ENCODE measurements around the gene TCP11. TPM values are rescaled to one million over a fixed set of nuclear protein-coding genes. Genes with fewer than 3 reads are reported as not detected.

TCP11 gene
- total and polyA plus RNA-seq, 5 donors from 2014 or later: not detected

DNA sequence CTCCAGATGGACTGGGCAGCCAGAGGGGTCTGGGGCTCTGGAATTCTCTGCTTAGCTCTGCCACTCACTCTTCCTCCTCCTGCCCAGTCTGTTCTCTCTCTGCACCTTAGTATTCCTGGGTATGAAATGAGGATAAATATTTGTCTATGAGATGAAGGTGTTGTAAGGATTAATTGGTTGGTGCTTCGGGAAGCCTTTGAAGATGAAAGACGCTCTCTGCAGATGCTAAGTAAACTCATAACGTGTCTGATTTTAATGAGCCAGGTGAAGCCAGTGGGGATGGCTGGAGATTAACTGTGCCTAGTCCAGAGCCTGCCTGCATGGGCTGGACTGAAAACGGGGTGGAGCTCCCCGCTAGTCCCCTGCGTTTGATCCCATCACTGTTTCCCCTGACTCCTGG, 23.1 kb upstream of the TCP11 start:
- ATAC-seq (ENCODE audit: low read depth in 2 of 2) (no peak), DNase-seq (no peak)
- no peak overlapping the region for H3K4me3 ChIP-seq (ENCODE audit: low read depth, low read length)
- no peak overlapping the region for H3K4me3 Mint-ChIP-seq
- H3K27me3 ChIP-seq (ENCODE audit: control insufficient read depth, insufficient read depth, low read length): peaks cover 1% of the 10 kb centered on the region
- H3K36me3 Mint-ChIP-seq: no peaks in the 10 kb centered on the region
- H3K9me3 Mint-ChIP-seq: peaks cover 0 to 2% (median 0%) of the 10 kb centered on the region in 7 donors
- H3K27me3 Mint-ChIP-seq: peaks cover 28% of the 10 kb centered on the region
- H3K27ac ChIP-seq (ENCODE audit: insufficient read depth, low read length, poor library complexity, severe bottlenecking): no peak overlapping the region
- H3K36me3 ChIP-seq (ENCODE audit: control insufficient read depth, insufficient read depth, low read length): no peaks in the 10 kb centered on the region
- no peaks in the 10 kb centered on the region for H3K9me3 ChIP-seq (ENCODE audit: control insufficient read depth in 2 of 2, low read length in 2 of 2)
- H3K4me1 Mint-ChIP-seq: no peaks in the 10 kb centered on the region
- H3K27ac Mint-ChIP-seq: no peak overlapping the region
- no peaks in the 10 kb centered on the region for H3K4me1 ChIP-seq (ENCODE audit: control insufficient read depth, insufficient read depth, low read length, poor library complexity, severe bottlenecking)

DNA sequence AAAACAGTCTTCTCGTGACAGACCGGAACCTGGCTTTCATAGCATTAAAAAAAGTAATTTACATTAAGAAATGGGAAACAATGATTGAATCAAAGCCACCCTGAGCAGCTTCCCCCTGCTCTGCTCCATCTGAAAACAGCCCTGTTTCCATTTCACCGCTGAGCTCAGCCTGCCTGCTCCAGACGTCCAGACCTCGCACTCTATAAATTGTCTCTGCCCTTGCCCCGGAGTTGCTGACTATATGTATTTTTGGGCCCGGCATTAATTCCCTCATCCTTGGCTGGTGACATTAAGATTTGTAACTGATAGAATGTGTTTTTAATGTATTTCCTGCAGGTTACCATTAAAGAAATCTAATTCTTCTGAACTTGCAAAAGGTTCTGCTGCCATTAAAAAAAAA, 22.7 kb upstream of the TCP11 start:
- Mint-ChIP-seq H3K27ac (no peak overlapping the region), H3K36me3 (no peaks in the 10 kb centered on the region), H3K4me1 (no peaks in the 10 kb centered on the region), H3K9me3 (peaks cover 0 to 1% (median 0%) of the 10 kb centered on the region in 7 donors), H3K27me3 (peaks cover 30% of the 10 kb centered on the region), H3K4me3 (no peak overlapping the region)
- Histone ChIP-seq H3K27me3 (ENCODE audit: control insufficient read depth, insufficient read depth, low read length) (peaks cover 1% of the 10 kb centered on the region), H3K36me3 (ENCODE audit: control insufficient read depth, insufficient read depth, low read length) (no peaks in the 10 kb centered on the region), H3K27ac (ENCODE audit: insufficient read depth, low read length, poor library complexity, severe bottlenecking) (no peak overlapping the region), H3K4me1 (ENCODE audit: control insufficient read depth, insufficient read depth, low read length, poor library complexity, severe bottlenecking) (no peaks in the 10 kb centered on the region), H3K9me3 (ENCODE audit: control insufficient read depth in 2 of 2, low read length in 2 of 2) (no peaks in the 10 kb centered on the region), H3K4me3 (ENCODE audit: low read depth, low read length) (no peak overlapping the region)
- DNase-seq (no peak), ATAC-seq (ENCODE audit: low read depth in 2 of 2) (no peak)

DNA sequence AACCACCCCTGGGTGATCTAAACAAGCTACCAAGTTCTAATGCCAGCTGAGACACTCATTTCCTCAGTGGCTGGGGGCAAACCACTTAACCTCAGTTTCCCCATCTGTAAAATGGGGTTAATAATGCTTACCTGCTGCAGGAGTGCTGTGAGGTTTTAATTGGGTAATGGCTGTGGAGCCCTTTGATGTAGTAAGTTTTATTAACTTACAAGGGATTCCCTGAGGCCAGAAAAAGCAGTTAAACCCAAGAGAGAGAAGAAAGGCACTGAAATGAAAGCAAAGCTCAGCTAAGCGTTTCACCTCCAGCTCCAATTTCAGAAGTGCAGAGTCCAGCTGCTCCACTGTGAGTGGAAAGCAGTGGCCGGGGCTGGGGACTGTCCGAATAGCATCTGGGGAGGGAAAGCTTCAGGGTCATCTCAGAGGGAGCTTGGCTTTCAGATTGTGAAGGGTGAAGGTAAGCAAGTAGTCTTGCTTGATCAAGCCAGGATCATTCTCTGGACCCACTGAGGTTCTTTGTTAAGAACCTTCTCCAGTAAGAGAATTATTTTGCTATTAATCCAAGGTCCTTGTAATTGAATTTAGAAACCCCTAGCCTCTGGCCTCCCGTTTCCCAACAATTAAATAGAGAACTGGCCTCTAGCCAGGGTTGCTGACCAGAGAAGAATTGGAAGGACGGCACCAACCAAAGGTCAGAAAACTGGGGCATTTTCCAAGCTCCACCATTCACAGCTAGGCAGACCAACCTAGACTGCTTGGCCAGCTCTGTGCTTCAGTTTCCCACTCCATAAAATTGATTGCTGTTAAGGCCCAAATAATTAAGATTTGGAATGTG, 20.9 kb upstream of the TCP11 start:
- Mint-ChIP-seq H3K27ac (no peak overlapping the region), H3K27me3 (peaks cover 30% of the 10 kb centered on the region), H3K4me1 (no peaks in the 10 kb centered on the region), H3K36me3 (no peaks in the 10 kb centered on the region), H3K9me3 (peaks cover 0 to 1% (median 0%) of the 10 kb centered on the region in 7 donors), H3K4me3 (no peak overlapping the region)
- no peaks in the 10 kb centered on the region for H3K9me3 ChIP-seq (ENCODE audit: control insufficient read depth in 2 of 2, low read length in 2 of 2)
- no peak overlapping the region for H3K27ac ChIP-seq (ENCODE audit: insufficient read depth, low read length, poor library complexity, severe bottlenecking)
- H3K36me3 ChIP-seq (ENCODE audit: control insufficient read depth, insufficient read depth, low read length): no peaks in the 10 kb centered on the region
- H3K4me1 ChIP-seq (ENCODE audit: control insufficient read depth, insufficient read depth, low read length, poor library complexity, severe bottlenecking): no peaks in the 10 kb centered on the region
- no peak for DNase-seq
- peaks cover 1% of the 10 kb centered on the region for H3K27me3 ChIP-seq (ENCODE audit: control insufficient read depth, insufficient read depth, low read length)
- no peak for ATAC-seq (ENCODE audit: low read depth in 2 of 2)
- H3K4me3 ChIP-seq (ENCODE audit: low read depth, low read length): no peak overlapping the region

DNA sequence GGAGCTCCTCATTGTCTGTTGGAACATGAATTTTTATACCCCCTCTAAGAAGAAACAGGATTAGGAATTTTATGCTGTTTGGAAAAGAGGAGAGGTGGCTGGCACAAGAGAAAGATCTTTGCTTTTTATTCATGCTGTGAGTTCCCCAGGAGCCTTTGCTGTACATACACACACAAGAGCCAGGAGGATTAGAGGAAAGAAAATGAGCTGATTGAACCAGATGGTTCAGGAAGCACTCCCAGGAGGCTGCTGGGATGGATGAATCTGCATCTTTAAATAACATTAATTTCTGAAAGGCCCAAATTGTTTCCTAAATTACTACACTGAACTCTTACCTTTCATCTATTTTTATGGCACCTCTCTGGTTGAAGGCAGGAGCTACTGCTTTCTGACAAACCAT, 20.1 kb upstream of the TCP11 start:
- DNase-seq: no peak
- H3K9me3 Mint-ChIP-seq: peaks cover 0 to 1% (median 0%) of the 10 kb centered on the region in 7 donors
- Histone ChIP-seq H3K4me3 (ENCODE audit: low read depth, low read length) (no peak overlapping the region), H3K4me1 (ENCODE audit: control insufficient read depth, insufficient read depth, low read length, poor library complexity, severe bottlenecking) (no peaks in the 10 kb centered on the region), H3K36me3 (ENCODE audit: control insufficient read depth, insufficient read depth, low read length) (no peaks in the 10 kb centered on the region), H3K27ac (ENCODE audit: insufficient read depth, low read length, poor library complexity, severe bottlenecking) (no peak overlapping the region), H3K9me3 (ENCODE audit: control insufficient read depth in 2 of 2, low read length in 2 of 2) (no peaks in the 10 kb centered on the region), H3K27me3 (ENCODE audit: control insufficient read depth, insufficient read depth, low read length) (peaks cover 1% of the 10 kb centered on the region)
- peaks cover 30% of the 10 kb centered on the region for H3K27me3 Mint-ChIP-seq
- no peaks in the 10 kb centered on the region for H3K36me3 Mint-ChIP-seq
- ATAC-seq (ENCODE audit: low read depth in 2 of 2): no peak
- no peak overlapping the region for H3K4me3 Mint-ChIP-seq
- no peak overlapping the region for H3K27ac Mint-ChIP-seq
- H3K4me1 Mint-ChIP-seq: no peaks in the 10 kb centered on the region

DNA sequence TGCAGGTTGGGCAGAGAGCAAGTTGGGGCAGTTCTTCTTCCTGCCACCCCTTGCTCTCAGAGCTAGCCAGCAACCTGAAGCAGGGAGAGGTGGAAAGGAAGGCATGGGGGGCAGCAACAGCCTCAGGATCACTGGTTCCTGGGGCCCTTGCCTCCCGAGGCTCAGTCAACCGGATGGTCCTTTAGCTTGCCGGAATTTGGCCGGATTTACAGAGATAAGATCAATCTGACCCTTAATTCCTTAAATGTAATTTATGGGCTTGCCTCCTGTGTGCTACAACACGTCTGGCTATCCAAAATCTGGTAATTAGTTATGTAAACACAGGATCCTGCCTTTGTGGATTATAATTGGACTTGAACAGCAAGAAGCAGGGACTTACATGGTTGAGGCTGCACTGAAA, 19.5 kb upstream of the TCP11 start:
- no peaks in the 10 kb centered on the region for H3K9me3 ChIP-seq (ENCODE audit: control insufficient read depth in 2 of 2, low read length in 2 of 2)
- H3K36me3 ChIP-seq (ENCODE audit: control insufficient read depth, insufficient read depth, low read length): no peaks in the 10 kb centered on the region
- Mint-ChIP-seq H3K36me3 (no peaks in the 10 kb centered on the region), H3K4me3 (no peak overlapping the region), H3K9me3 (peaks cover 0 to 1% (median 0%) of the 10 kb centered on the region in 7 donors), H3K4me1 (no peaks in the 10 kb centered on the region), H3K27me3 (peaks cover 30% of the 10 kb centered on the region), H3K27ac (no peak overlapping the region)
- ATAC-seq (ENCODE audit: low read depth in 2 of 2) (no peak), DNase-seq (no peak)
- no peaks in the 10 kb centered on the region for H3K4me1 ChIP-seq (ENCODE audit: control insufficient read depth, insufficient read depth, low read length, poor library complexity, severe bottlenecking)
- H3K4me3 ChIP-seq (ENCODE audit: low read depth, low read length): no peak overlapping the region
- no peak overlapping the region for H3K27ac ChIP-seq (ENCODE audit: insufficient read depth, low read length, poor library complexity, severe bottlenecking)
- H3K27me3 ChIP-seq (ENCODE audit: control insufficient read depth, insufficient read depth, low read length): peaks cover 1% of the 10 kb centered on the region

DNA sequence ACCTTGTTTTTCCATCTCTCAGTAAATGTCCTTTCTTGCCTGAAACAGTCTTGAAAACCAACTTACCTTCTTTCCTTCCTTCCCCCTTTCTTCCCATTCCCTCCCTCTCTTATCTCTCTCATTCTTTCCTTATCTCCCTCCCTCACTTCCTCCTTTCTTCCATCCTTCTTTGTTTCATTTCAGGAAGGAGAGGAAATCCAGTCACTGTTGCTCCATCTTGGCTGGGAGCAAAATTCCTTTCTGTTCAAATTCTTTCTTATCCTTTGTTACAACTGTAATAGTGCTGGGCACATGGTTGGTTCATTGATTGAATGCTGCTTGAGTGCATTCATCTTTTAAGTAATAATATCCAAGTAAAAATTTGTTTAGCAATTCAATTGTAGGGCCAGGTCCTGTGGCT, 17.4 kb upstream of the TCP11 start:
- no peak overlapping the region for H3K4me3 Mint-ChIP-seq
- H3K27ac Mint-ChIP-seq: peak overlapping the region in 1 of 3 donors; percentile 1

DNA sequence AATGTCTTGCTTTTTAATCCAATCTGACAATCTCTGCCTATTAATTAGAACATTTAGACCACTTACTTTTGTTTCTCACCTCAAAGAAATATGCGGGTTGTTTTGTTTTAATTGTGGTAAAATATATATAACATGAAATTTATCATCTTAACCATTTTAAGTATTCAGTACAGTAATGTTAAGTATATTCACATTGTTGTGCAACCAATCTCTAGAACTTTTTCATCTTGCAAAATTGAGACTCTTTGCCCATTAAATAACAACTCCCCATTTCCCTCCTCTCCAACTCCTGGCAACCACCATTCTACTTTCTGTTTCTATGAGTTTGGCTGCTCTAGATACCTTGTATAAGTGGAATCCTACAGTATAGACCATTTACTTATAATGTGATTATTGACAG, 13.8 kb upstream of the TCP11 start:
- no peak overlapping the region for H3K27ac ChIP-seq (ENCODE audit: insufficient read depth, low read length, poor library complexity, severe bottlenecking)
- DNase-seq (no peak), ATAC-seq (ENCODE audit: low read depth in 2 of 2) (no peak)
- H3K9me3 Mint-ChIP-seq: no peaks in the 10 kb centered on the region
- H3K27me3 ChIP-seq (ENCODE audit: control insufficient read depth, insufficient read depth, low read length): no peaks in the 10 kb centered on the region
- H3K4me1 ChIP-seq (ENCODE audit: control insufficient read depth, insufficient read depth, low read length, poor library complexity, severe bottlenecking): no peaks in the 10 kb centered on the region
- no peak overlapping the region for H3K4me3 Mint-ChIP-seq
- H3K9me3 ChIP-seq (ENCODE audit: control insufficient read depth in 2 of 2, low read length in 2 of 2): no peaks in the 10 kb centered on the region
- H3K27ac Mint-ChIP-seq: no peak overlapping the region
- no peaks in the 10 kb centered on the region for H3K36me3 ChIP-seq (ENCODE audit: control insufficient read depth, insufficient read depth, low read length)
- H3K27me3 Mint-ChIP-seq: peaks cover 6% of the 10 kb centered on the region
- H3K4me1 Mint-ChIP-seq: peaks cover 0 to 5% (median 0%) of the 10 kb centered on the region in 4 donors
- H3K36me3 Mint-ChIP-seq: no peaks in the 10 kb centered on the region
- H3K4me3 ChIP-seq (ENCODE audit: low read depth, low read length): no peak overlapping the region

More for the DNA sequence above, 17.4 kb upstream of the TCP11 start:
- H3K27me3 ChIP-seq (ENCODE audit: control insufficient read depth, insufficient read depth, low read length): peaks cover 1% of the 10 kb centered on the region
- Mint-ChIP-seq H3K4me1 (peaks cover 0 to 5% (median 0%) of the 10 kb centered on the region in 4 donors), H3K9me3 (peaks cover 0 to 1% (median 0%) of the 10 kb centered on the region in 7 donors), H3K27me3 (peaks cover 19% of the 10 kb centered on the region), H3K36me3 (no peaks in the 10 kb centered on the region)
- H3K27ac ChIP-seq (ENCODE audit: insufficient read depth, low read length, poor library complexity, severe bottlenecking): no peak overlapping the region
- no peaks in the 10 kb centered on the region for H3K4me1 ChIP-seq (ENCODE audit: control insufficient read depth, insufficient read depth, low read length, poor library complexity, severe bottlenecking)
- H3K36me3 ChIP-seq (ENCODE audit: control insufficient read depth, insufficient read depth, low read length): no peaks in the 10 kb centered on the region
- DNase-seq (no peak), ATAC-seq (ENCODE audit: low read depth in 2 of 2) (no peak)
- H3K4me3 ChIP-seq (ENCODE audit: low read depth, low read length): no peak overlapping the region
- H3K9me3 ChIP-seq (ENCODE audit: control insufficient read depth in 2 of 2, low read length in 2 of 2): no peaks in the 10 kb centered on the region

DNA sequence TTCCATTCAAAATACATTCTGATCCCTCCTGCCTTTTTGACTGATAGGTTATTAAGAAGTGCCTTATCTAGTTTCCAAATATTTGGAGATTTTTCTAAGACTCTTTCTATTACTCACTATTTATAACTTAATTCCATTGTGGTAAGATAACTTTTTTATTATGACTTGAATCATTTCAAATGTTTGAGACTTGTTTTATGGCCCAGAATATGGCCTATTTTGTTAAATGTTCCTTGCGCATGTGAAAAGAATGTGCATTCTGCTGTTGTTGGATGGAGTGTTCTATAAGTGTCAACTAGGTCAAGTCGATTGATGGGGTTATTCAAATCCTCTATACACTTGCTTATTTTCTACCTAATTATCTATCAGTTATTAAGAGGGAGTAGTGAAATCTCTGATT, 13.1 kb upstream of the TCP11 start:
- peaks cover 0 to 5% (median 0%) of the 10 kb centered on the region in 4 donors for H3K4me1 Mint-ChIP-seq
- Histone ChIP-seq H3K4me3 (ENCODE audit: low read depth, low read length) (no peak overlapping the region), H3K36me3 (ENCODE audit: control insufficient read depth, insufficient read depth, low read length) (no peaks in the 10 kb centered on the region), H3K4me1 (ENCODE audit: control insufficient read depth, insufficient read depth, low read length, poor library complexity, severe bottlenecking) (no peaks in the 10 kb centered on the region), H3K9me3 (ENCODE audit: control insufficient read depth in 2 of 2, low read length in 2 of 2) (no peaks in the 10 kb centered on the region), H3K27ac (ENCODE audit: insufficient read depth, low read length, poor library complexity, severe bottlenecking) (no peak overlapping the region), H3K27me3 (ENCODE audit: control insufficient read depth, insufficient read depth, low read length) (no peaks in the 10 kb centered on the region)
- no peak overlapping the region for H3K4me3 Mint-ChIP-seq
- no peaks in the 10 kb centered on the region for H3K9me3 Mint-ChIP-seq
- H3K27me3 Mint-ChIP-seq: peaks cover 2% of the 10 kb centered on the region
- H3K27ac Mint-ChIP-seq: no peak overlapping the region
- H3K36me3 Mint-ChIP-seq: no peaks in the 10 kb centered on the region
- ATAC-seq (ENCODE audit: low read depth in 2 of 2) (no peak), DNase-seq (no peak)

All from CD4-positive, CD25-positive, alpha-beta regulatory T cell (primary cell).